ENCODE results near the gene WHRN. TPM values are rescaled to one million over a fixed set of nuclear protein-coding genes. Genes with fewer than 3 reads are reported as not detected.

Gene WHRN
- total and polyA plus RNA-seq, 2 of the 8 experiments (the other 6 are each of a cell fraction or from before 2014, with no cell fraction given), result 4.4 to 7.7 TPM

DNA sequence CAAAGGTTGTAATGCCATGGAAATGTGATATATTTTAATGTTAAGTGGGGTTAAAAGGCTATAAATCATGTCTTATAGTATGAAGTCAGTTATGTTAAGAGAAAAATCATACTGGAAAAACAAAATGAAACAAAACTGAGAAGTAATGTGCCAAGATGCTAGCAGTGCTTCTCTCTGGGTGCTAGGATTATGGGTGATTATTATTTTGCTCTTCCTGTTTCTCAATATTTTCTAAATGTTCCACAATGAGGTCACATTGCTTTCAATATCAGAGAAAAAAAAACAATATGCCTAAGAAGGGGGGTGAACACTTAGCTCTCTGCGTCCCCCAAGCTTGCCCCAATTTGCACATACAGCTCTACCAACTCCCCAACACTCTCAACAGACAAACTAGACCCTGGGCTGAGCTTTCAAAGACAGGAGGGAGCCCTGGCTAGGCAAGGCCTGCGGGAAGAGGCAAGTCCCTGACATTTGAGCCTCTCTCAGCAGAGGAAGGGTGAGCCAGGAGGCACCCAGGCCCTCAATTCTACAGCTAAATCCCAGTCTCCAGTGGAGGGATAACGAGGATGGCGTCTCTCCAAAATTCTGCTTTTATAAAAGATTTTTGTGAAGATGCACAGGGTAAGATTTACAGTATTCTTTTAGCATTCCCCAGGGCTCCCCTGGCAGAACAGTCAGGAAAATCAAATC is 24.4 kb downstream of the WHRN start:
- Histone ChIP-seq H2BK15ac (ENCODE audit: low read length) (no peak overlapping the region), H3K23me2 (ENCODE audit: low read depth, low read length) (no peaks in the 10 kb centered on the region; the same call in 1 of the 2 replicates), H3K9ac (replicated peaks in 1 of 4; ENCODE audit: extremely low read depth in 1 of 4, low read depth in 3 of 4, low read length in 3 of 4) (no peak overlapping the region), H3K56ac (replicated peaks; ENCODE audit: insufficient read length, low read depth, low read length) (no peak overlapping the region), H3K79me1 (ENCODE audit: low read depth, low read length) (peaks cover 4% of the 10 kb centered on the region; the same call in 1 of the 2 replicates), H3K79me2 (ENCODE audit: control insufficient read depth in 1 of 2, insufficient read depth in 2 of 2, low read length in 2 of 2) (no peaks in the 10 kb centered on the region), H3K4ac (replicated peaks; ENCODE audit: insufficient read length, low read depth, low read length) (no peak overlapping the region), H2AK5ac (ENCODE audit: low read depth, low read length) (no peak overlapping the region), H2AFZ (ENCODE audit: low read length) (no peak overlapping the region), H3K23ac (ENCODE audit: insufficient read length) (no peak overlapping the region), H2BK5ac (ENCODE audit: low read depth, low read length) (no peak overlapping the region), H3K14ac (ENCODE audit: insufficient read length) (no peak overlapping the region), H3K9me3 (ENCODE audit: insufficient read depth in 2 of 2, low read depth in 1 of 2, low read length in 1 of 2) (no peaks in the 10 kb centered on the region), H4K5ac (ENCODE audit: insufficient read length, low read depth, low read length) (no peak overlapping the region), H2BK20ac (ENCODE audit: low read length) (no peak overlapping the region), H2BK120ac (replicated peaks; ENCODE audit: low read depth, low read length) (no peak overlapping the region), H4K20me1 (replicated peaks in 1 of 2; ENCODE audit: control insufficient read depth in 1 of 2, insufficient read depth in 2 of 2, low read length in 2 of 2) (no peaks in the 10 kb centered on the region), H4K8ac (ENCODE audit: extremely low read depth, insufficient read depth, low read length) (no peak overlapping the region), H3K4me1 (replicated peaks in 1 of 4; ENCODE audit: control insufficient read depth in 3 of 4, insufficient read depth in 4 of 4, low read length in 3 of 4) (no peaks in the 10 kb centered on the region; a peak in 1 of 7 replicates), H3K18ac (ENCODE audit: extremely low read depth, low read length) (no peak overlapping the region), H3K36me3 (ENCODE audit: control insufficient read depth in 2 of 4, insufficient read depth in 4 of 4, low read length in 3 of 4) (no peaks in the 10 kb centered on the region; a peak in 1 of 8 replicates), H3K27ac (ENCODE audit: low read depth, low read length) (no peak overlapping the region), H3K4me2 (ENCODE audit: insufficient read depth in 1 of 2, low read depth in 2 of 2, low read length in 2 of 2) (no peak overlapping the region), H2BK12ac (ENCODE audit: low read depth, low read length) (no peak overlapping the region), H3K4me3 (ENCODE audit: extremely low read depth in 1 of 4, insufficient read depth in 2 of 4, low read depth in 3 of 4, low read length in 4 of 4) (no peak overlapping the region), H4K91ac (replicated peaks; ENCODE audit: insufficient read length, low read length) (no peak overlapping the region), H3K27me3 (replicated peaks in 1 of 4; ENCODE audit: control insufficient read depth in 3 of 4, extremely low read depth in 1 of 4, insufficient read depth in 3 of 4, low read length in 3 of 4) (no peaks in the 10 kb centered on the region)
- TF ChIP-seq CREB1 (IDR thresholded peaks at IDR 0.05) (no peak), EGR1 (IDR thresholded peaks at IDR 0.05; ENCODE audit: borderline replicate concordance, low read depth, low read length) (no peak), POLR2A (IDR thresholded peaks at IDR 0.05; ENCODE audit: control extremely low read depth in 1 of 2, low read depth in 2 of 2, low read length in 2 of 2) (no peak), RFX5 (IDR thresholded peaks at IDR 0.05; ENCODE audit: borderline replicate concordance, low read depth, low read length) (no peak), NRF1 (IDR thresholded peaks at IDR 0.05; ENCODE audit: low read depth, low read length) (no peak), TCF12 (IDR thresholded peaks at IDR 0.05; ENCODE audit: low read depth, low read length) (no peak), GTF2F1 (IDR thresholded peaks at IDR 0.05; ENCODE audit: borderline replicate concordance, low read depth, low read length) (no peak)
- WGBS, 2 experiments (ENCODE audit: extremely low coverage in 1 of 2, insufficient coverage in 1 of 2, insufficient read length in 1 of 2, insufficient replicate concordance in 2 of 2, low coverage in 1 of 2, low lambda C conversion rate in 2 of 2, missing lambda C conversion rate in 1 of 2), result 98% methylated on average over 4 of the region's 4 CpGs; no CpG with 5 or more reads in 1 of the 2 experiments
- DNase-seq (ENCODE audit: low read depth in 1 of 2, low spot score in 2 of 2) (no peak), FAIRE-seq (no peak)
- CTCF ChIA-PET (ENCODE audit: partially characterized antibody), result interaction anchor here (0.6 to 1.0 kb wide), 3 partner anchors 7 to 172 kb away, joined by 3 read pairs; no protein-coding TSS in a partner anchor
- POLR2A ChIA-PET (ENCODE audit: partially characterized antibody), result interaction anchor here (0.7 kb wide), 1 partner anchor 622 kb away, joined by 3 read pairs; no protein-coding TSS in a partner anchor

Data from H1 (cell line).